Fibroblast of peridontal ligament (primary cell): ENCODE data around the gene TSSK6.
A peak's percentile ranks its signal among the peaks of the same experiment; 100 is the strongest.

Experiments used
- DNase-seq: peaks from one replicate; pipeline ENCODE4 v3.0.0-alpha.2; 2010; ENCODE audit errors: extremely low read depth

The TSSK6 gene

DNA sequence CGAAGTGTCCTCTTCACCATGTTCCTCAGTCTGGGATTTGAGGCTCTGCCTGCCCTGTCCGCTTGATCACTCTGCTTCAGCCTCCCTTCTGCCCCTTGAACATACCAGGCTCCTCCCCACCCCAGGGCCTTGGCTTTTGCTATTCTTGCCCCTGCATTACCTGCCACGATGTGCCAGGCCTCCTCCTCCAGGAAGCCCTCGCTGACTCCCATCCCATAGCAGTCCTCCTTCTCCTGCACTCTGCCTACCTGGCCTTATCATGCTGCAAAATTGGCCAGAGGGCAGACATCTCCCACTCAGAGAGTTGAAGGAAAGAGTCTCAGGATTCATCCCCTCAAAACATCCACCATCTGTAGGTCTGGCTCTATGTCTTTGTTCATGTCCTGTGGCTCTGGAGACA lies 15.5 kb upstream of the TSSK6 start:
- DNase-seq = no peak

DNA sequence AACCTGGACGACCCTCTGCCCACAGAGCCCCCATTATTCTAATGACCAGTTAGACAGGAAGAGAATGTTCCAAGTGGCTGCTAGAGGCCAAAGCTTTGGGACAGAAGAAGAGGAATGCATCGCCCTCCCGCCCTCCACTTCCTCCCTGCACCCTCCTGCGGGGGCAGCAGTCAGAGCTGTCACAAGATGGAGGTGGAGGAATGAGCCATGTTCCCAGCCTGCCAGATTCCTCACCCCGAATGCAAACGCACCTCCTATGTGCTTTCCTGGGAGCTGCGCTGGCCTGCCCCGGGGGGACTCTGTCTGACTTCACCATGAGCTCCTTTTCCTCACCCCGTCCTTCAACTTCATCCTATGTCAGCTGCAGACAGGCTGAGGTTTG lies 15.1 kb upstream of the TSSK6 start:
- no peak for DNase-seq

DNA sequence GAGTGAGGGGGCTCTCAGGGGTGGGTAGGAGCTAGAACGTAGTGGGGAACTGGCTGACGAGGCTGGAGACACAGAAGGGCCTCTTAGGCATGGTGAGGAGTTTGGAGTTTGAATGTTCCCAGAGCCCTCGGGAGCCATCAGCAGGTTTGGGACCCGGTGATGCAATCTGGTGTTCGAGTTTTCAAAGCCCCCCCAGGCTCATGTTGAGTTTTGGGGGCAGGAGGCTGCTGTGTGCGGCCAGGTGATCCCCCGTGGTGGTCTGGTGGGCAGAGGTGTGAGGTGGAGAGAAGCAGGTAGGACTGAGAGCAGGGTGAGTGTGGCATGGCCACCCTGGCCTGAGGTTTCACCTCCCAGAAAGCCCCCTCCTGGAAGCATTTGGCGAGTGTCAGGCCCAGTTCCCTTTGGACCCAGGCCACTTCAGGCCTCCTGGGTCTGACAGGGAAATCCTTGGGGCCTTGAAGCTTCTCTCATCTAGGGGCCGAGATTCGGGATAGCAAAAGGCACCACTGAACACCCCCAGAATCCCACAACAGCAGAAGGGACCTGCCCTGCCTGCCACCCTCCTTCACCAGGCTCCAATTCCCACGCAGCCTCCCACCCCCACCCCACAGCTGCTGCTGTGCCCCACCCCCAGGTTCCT lies 14.6 kb upstream of the TSSK6 start:
- no peak for DNase-seq

DNA sequence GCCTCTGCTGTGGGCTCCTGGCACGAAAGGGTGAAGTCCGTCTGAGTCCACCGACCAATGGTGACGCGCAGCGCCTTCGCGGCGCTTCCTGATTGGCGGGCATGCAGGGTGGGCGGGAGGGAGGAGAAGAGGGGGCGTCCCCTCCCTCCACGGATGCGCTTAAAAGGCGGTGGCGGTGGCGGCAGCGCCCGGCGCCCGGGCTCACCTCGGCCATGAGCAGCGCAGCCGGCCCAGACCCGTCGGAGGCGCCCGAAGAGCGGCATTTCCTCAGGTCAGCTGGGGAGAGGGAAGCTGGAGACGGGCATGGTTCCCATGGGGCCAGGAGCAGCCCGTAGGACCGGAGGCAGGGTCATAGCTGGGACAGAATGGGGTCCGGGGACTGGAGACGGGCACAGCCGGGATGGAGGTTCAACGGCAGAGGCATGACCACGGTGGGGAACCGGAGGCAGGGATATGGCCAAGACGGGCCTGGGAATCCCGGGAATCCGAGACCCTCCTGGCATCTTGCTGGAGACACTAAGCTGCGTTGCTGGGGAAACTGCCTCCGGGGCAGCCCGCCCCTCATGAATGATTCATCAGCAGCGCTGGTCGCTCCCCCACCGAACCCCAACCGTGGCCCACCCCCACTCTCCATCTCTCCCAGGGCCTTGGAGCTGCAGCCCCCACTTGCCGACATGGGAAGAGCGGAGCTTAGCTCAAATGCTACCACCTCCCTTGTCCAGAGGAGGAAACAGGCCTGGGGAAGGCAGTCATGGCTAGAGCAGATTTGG lies 13.6 kb upstream of the TSSK6 start, which contains the start of gene YJEFN3:
Gene YJEFN3, plus strand, starts transcription at position 191 of the 770 bp plus-strand sequence. Its CDS starts 22 bp downstream, at position 213.
- DNase-seq = no peak

DNA sequence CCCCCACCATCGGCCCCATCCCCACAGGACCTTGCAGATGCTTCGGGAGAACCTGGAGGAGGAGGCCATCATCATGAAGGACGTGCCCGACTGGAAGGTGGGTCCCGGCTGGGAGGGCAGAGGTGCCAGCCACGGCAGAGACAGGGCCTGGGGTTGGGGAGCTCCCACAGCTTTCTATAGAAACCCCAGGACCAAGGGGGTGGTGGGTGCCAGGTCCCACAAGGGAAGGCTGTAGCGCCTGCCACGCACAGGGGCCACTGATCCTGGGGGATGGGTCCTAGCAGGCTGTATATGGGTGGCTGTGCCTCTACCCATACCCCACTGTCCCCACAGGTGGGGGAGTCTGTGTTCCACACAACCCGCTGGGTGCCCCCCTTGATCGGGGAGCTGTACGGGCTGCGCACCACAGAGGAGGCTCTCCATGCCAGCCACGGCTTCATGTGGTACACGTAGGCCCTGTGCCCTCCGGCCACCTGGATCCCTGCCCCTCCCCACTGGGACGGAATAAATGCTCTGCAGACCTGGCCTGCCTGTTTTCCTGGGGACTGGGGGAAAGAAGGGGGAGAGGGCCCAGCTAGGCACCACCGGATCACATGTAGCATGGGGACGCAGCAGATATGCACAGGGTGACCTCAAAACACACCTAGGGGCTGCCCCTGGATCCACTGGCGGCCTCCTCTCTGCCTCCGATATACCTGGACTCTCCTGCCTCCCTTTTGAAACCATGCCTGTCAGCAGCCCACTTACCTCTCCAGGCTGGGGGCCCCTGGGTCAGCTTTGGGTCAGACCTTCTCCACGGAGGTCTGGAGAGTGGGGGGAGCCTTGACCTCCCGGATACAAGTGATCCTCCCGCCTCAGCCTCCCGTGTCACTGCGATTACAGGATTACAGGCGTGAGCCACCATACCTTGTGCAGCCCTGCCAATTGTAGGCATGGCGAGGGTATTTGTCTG lies 12.6 kb upstream of the TSSK6 start:
- no peak for DNase-seq

DNA sequence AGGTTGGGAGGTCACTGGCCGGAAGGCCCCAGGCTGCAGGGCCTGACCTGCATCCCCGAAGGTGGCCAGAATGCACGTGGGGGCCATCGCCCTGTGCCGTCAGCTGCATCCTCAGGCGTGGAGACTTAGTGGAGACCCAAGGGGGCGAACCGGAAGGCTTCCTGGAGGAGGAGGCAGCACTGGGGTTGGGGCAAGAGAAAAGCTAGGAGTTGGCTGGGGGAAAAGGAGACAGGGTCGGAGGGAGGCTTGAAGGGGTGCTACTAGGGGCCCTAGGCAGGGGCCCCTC lies 12.0 kb upstream of the TSSK6 start:
- DNase-seq = no peak

DNA sequence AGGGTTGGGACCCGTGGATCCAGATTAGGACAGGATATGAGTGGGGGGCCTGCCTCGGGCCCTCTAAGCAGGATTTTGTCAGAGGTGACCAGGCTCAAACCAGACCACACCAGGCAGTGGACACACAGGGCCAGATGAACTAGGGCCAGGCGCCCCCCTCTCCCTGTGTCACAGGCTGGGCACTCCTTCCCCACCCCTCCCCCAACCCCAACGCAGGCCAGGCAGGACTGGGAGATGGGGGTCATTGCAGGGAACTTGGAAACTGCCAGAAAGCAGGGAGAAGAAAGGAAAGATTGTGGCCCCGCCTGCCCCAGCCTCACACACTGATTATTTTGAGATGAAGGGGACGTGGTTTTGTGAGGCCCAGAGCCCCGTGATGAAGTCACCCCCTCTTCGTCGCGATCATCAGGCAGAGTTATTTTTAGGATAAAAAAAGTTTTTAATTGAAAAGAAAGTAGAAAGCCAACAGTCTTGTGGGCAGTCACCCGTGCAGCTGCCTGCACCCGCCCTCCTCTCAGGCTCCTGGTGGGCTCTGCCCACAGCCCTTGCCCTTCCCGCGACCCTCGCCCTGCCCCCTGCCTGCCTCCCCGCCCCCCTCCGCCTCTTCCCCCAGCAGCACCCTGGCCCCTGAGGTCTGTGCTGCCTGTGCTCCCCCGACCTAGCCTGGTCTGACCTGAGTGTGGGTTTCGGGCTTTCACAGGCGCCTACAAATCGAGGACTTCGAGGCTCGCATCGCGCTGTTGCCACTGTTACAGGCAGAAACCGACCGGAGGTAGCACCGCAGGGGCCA lies 11.4 kb upstream of the TSSK6 start:
- no peak for DNase-seq

DNA sequence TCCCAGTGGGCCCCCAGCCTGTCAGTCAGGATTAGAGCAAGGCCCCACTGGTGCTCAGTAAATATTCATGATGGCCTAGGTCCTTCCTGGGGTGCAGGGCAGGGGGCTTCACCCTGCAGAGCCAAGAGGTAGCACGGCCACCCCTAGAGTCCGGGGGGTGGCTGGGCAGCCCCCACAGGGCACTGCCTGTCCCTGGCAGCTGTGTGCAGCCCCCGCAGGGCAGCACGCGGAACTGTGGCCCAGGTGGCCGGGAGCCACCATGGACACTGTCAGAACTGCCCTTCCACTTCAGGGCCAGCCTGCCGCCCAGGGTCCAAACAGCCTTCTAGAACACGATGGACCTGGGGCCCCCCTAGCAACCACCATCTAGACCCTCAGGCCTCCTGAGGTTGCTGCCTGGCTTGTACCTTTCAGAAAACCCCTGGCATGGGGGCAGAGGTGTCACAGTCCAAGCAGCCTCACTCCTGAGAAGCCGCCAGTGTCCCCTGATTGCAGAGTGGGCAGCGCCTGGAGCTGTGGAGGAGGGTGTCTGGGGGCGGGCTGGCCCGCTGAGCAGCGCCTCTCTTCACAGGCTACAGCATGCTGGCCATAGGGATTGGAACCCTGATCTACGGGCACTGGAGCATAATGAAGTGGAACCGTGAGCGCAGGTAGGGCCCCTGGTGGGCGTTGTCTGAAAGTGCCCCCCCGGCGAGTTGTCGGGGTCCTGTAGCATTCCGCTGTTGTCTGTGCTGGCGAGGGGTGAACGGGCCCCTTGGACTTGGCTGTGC lies 10.4 kb upstream of the TSSK6 start:
- no peak for DNase-seq

DNA sequence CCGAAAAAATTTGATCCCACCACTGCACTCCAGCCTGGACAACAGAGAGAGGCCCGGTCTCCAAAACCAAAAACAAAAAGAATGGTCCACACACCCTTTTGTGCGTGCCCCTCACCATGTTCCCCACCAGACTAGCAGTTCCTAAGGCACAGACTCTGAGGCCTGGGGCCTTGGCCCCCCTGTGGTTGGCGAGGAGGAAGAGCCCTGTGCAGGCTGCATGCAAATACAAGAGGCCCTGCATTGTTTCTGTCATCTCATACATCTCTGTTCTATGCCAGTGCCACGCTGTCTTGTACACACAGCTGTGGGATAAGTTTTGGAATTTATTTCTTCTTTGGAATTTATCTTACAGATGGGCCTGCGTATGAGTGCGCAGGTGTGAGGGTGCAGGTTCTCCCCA lies 8.7 kb upstream of the TSSK6 start:
- no peak for DNase-seq

DNA sequence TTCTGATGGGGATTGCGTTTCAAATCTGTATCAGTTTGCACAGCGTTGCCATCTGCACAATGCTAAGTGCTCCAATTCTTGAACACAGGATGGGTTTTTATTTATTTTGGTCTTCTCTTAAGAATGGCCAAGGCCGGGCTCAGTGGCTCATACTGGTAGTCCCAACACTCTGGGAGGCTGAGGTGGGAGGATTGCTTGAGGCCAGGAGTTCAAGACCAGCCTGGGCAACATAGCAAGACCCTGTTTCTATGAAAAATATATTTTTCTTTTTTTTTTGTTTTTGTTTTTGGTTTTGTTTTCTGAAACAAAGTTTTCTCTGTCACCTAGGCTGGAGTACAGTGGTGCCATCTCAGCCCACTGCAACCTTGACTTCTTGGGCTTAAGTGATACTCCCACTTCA lies 7.8 kb upstream of the TSSK6 start:
- no peak for DNase-seq

DNA sequence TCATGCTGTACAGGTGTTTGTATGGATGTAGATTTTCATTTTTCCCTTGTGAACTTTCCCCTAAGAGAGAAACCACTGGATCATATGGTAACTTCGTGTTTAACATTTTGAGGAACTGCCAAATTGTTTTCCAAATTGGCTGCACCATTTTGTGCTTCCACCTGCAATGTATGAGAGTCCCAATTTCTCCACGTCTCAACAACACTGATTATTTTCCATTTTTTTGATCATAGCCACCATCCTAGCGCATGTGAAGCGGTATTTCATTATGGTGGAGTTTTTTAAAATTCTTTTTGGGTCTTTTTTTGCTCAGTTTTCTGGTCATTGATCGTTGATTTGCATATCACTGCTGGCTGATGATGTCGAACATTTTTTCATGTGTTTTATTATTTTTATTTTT lies 5.6 kb upstream of the TSSK6 start:
- DNase-seq = no peak

DNA sequence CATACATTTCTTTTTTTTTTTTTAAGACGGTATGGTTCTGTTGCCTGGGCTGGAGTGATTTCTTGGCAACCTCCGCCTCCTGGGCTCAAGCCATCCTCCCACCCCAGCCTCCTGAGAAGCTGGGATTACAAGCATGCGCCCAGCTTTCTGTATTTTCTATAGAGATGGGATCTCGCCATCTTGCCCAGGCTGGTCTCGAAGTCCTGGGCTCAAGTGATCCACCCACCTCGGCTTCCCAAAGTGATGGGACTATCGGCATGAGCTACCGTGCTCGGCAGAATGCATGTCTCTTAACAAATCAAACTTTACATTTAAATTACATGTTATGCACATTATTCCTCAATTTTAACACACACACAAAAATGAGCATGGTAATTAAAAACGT lies 1.9 kb upstream of the TSSK6 start:
- no peak for DNase-seq

DNA sequence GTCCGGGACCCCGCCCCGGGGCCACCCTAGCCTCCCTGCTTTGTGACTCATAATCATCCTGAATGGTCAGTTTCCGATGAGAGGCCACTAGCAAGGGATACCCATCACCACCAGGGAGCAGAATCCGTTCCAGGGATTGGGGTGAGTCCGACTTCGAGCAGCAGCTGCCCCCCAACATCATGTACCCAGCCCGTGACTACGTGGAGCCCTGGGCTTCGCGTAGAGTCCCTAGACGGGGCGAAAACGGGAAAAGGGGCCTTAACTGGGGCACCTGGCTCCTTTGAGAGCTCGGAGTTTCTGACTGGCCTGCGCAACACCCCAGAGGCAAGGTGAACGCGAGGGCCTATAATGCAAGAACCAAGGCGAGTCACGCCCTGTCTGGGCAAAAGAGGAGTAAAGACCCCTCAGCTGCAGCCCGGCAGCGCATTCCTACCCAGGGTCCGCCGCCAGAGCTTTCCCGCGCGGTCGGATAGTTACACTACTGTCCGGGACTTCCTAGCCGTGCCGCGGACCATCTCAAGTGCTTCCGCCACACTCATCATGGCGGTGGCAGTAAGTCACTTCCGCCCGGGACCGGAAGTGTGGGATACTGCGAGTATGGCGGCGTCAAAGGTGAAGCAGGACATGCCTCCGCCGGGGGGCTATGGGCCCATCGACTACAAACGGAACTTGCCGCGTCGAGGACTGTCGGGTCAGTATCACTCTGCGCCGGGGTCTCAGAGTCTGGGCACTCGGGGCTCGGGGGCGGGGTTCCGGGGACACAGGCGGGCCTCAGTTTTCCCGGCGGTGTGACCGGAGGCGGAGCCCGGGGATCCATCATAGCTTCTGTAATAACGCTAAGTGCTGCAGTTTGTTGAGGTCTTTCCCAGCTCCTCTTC lies 533 bp upstream of the TSSK6 start, which contains the start of gene NDUFA13:
Gene NDUFA13, plus strand, starts transcription at position 584 of the 878 bp plus-strand sequence. Its CDS starts 14 bp downstream, at position 598.
- peak; percentile 92 for DNase-seq

DNA sequence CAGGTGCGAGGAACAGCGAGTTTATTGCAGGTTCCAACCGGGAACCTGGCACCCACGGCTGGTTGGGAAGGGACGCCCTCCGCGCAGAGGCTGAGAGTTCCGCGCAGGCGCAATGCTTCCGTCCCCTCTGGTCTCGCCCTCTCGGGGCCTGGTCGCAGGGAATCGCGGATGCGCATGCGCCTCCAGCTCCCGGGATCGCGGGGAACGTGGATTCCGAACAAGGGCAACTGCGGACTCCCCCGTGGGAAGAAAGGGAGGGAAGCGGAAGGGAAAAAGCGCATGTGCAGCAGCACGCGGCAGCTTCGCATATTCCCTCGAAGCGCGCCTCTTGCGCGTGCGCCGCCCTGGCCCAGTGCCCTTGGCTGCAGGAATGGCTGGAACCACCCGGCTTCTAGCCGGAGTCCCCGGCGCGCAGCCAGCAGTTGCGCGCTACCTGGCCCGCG lies 1.1 kb downstream of the TSSK6 start:
- DNase-seq = no peak

DNA sequence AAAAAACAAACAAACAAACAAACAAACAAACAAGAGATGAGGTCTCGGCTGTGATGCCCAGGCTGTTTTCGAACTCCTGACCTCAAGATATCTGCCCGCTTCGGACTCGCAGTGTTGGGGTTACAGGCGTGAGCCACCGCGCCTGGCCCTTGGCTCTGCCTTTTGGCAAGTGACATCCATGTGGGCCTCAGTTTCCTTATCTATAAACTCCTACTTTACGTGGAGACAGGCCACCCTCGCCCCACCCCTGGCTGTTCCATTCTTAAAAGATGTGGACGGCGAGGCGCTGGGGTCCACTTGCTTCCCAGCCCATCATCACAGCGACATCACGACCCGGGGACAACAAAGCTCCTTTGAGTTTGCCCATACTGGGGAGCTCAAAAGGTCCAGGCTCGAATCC lies 1.7 kb downstream of the TSSK6 start:
- no peak for DNase-seq

DNA sequence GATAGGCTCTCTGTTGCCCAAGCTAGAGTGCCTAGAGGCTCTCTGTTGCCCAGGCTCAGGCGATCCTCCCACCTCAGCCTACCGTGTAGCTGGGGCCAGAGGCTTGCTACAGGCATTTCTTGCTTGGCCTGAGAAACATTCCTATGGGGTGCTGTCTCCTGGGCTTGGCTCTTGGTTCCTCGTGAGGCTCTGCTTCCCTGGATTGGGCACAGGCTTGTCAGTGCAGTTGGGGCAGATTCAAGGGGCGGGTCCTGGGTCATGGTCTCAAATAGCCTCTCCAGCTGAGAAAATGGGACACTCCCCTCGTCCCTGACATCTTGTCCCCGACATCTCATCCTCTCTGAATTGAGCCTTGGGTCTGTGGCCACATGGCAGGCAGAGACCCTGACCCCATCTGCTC lies 4.9 kb downstream of the TSSK6 start:
- no peak for DNase-seq

DNA sequence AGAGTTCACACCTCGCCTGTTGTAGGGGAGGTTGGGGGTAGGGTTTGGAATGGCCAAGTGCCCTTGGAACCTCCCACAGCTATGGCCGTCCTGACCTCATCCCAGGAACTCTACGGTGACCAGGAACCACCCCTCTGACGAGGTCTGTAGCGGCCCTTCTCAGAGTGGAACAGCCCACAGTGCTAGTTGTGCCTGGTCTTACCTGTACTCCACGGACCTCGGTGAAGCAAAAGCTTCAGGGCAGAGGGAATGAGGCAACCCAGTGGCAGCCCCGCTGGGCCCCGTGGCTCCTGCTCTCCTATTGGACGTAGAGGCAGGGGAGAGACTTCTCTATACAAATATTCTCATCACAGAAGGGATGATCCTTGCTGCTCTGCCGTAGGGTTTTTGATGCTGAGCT lies 7.1 kb downstream of the TSSK6 start:
- no peak for DNase-seq

DNA sequence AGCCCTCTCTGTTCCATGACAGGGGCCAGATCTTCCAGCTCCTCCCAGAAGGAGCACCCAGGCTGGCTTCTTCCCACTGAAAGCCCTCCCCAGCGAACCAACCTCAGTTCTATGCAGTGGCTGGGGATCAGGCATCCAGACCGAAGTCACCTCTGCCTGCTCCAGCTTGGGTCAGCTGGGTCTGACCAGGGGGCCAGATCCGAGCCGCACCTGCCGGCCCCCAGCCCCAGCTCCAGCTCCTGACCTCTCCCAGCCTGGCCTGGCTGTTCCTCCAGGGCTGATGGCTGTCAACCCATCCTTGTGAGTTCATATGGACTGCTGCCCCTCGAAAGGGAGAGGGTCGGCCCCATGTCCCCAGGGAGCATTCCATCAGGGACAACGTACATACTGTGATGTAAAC lies 8.0 kb downstream of the TSSK6 start:
- no peak for DNase-seq

DNA sequence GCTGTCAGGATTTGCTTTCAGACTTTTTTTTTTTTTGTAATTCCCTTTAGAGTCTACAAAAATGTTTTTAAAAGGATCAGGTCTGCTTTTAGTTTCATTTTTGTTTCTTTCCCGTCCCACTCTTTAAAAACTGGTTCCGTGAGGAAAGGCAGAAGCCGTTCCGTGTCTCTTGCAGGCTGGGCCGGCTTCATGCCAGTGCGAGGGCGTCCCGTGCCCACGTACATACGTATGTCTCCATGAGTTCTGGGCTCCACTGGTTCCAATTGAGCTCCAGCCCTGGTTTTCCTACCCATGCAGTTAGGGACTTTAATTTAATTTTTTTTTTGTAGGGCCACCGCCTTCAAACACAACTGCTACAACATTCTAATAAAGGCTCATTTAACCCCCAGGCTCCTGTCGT lies 8.8 kb downstream of the TSSK6 start:
- DNase-seq = no peak
